ENCODE data around the gene SNAP25. TPM values are rescaled to one million over a fixed set of nuclear protein-coding genes. Genes with fewer than 3 reads are reported as not detected.

The SNAP25 gene
- polyA plus RNA-seq, 6 donors from 2014 or later: 0.23 to 0.44 TPM; not detected in 4

- Mint-ChIP-seq H3K36me3 (no peaks in the 10 kb centered on the region), H3K4me1 (no peaks in the 10 kb centered on the region), H3K27me3 (peaks cover 0 to 8% (median 0%) of the 10 kb centered on the region in 3 donors), H3K27ac (no peak overlapping the region), H3K4me3 (peak overlapping the region in 1 of 8 donors; percentile 32), H3K9me3 (peaks cover 0 to 25% (median 11%) of the 10 kb centered on the region in 7 donors)
- DNase-seq (no peak), ATAC-seq (ENCODE audit: low read depth in 2 of 2) (no peak)
These were observed 32.7 kb upstream of the SNAP25 start for GRCh38 chr20:10185741-10186558.

DNA sequence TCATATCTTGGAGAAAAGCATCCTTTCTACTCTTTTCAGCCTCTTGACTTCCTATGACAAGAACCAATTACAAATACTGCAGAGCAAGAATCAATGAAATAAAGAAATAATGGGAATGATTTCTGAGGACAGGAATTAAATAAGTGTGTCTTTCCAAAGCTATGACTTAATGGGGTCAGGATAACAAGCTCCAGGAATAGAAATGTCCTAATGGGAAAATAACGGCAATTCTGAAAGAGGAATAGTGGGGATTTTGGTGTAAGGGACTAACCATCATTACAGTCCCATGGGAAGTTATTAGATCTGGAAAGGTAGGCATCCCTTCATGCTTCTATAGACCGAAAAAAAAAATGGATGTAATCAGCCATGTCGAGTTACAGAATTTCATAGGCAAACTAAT lies 28.2 kb upstream of the SNAP25 start:
- ATAC-seq (ENCODE audit: low read depth in 2 of 2): no peak
- H3K36me3 Mint-ChIP-seq: peaks cover 0 to 4% of the 10 kb centered on the region in 2 donors
- no peak overlapping the region for H3K4me3 Mint-ChIP-seq
- no peak for DNase-seq
- peaks cover 0 to 12% (median 8%) of the 10 kb centered on the region in 3 donors for H3K27me3 Mint-ChIP-seq
- H3K27ac Mint-ChIP-seq: no peak overlapping the region
- no peaks in the 10 kb centered on the region for H3K4me1 Mint-ChIP-seq
- H3K9me3 Mint-ChIP-seq: peaks cover 8 to 28% (median 15%) of the 10 kb centered on the region in 7 donors

- Mint-ChIP-seq H3K27me3 (peaks cover 0 to 10% (median 8%) of the 10 kb centered on the region in 3 donors), H3K4me3 (no peak overlapping the region), H3K27ac (peak overlapping the region in 1 of 6 donors; percentile 7), H3K36me3 (peaks cover 0 to 4% of the 10 kb centered on the region in 2 donors), H3K4me1 (no peaks in the 10 kb centered on the region), H3K9me3 (peaks cover 6 to 19% (median 10%) of the 10 kb centered on the region in 7 donors)
- ATAC-seq (ENCODE audit: low read depth in 2 of 2) (no peak), DNase-seq (no peak)
These were observed 26.5 kb upstream of the SNAP25 start for GRCh38 chr20:10192171-10192570.

DNA sequence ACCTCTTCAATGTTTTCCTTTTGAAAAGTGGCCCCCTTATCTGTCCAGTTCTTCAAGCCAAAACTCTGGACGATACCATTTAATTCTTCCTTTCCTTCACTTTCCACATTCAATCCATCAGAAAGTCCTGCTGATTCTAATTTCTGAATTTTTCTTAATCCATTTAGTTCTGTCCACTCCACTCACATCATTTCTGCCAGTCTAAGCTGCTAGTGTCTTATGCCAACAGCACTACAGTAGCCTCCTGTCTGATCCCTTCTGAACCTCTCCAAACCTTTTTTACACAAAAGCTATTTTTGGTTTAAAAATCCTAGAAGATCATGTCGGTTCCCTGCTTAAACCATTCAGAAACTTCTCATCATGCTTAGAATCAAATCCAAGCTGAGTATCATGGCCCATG lies 24.5 kb upstream of the SNAP25 start:
- Mint-ChIP-seq H3K4me3 (no peak overlapping the region), H3K9me3 (peaks cover 0 to 13% (median 8%) of the 10 kb centered on the region in 7 donors), H3K27ac (no peak overlapping the region), H3K4me1 (no peaks in the 10 kb centered on the region), H3K36me3 (peaks cover 0 to 4% of the 10 kb centered on the region in 2 donors), H3K27me3 (peaks cover 0 to 14% (median 8%) of the 10 kb centered on the region in 3 donors)
- no peak for DNase-seq
- ATAC-seq (ENCODE audit: low read depth in 2 of 2): no peak

- H3K27ac Mint-ChIP-seq: no peak overlapping the region
- H3K36me3 Mint-ChIP-seq: no peaks in the 10 kb centered on the region
- DNase-seq (no peak), ATAC-seq (ENCODE audit: low read depth in 2 of 2) (no peak)
- H3K9me3 Mint-ChIP-seq: peaks cover 0 to 2% (median 0%) of the 10 kb centered on the region in 7 donors
- no peak overlapping the region for H3K4me3 Mint-ChIP-seq
- H3K4me1 Mint-ChIP-seq: no peaks in the 10 kb centered on the region
- peaks cover 0 to 8% (median under 1%) of the 10 kb centered on the region in 3 donors for H3K27me3 Mint-ChIP-seq
These were observed 18.3 kb upstream of the SNAP25 start for GRCh38 chr20:10200330-10200729.

DNA sequence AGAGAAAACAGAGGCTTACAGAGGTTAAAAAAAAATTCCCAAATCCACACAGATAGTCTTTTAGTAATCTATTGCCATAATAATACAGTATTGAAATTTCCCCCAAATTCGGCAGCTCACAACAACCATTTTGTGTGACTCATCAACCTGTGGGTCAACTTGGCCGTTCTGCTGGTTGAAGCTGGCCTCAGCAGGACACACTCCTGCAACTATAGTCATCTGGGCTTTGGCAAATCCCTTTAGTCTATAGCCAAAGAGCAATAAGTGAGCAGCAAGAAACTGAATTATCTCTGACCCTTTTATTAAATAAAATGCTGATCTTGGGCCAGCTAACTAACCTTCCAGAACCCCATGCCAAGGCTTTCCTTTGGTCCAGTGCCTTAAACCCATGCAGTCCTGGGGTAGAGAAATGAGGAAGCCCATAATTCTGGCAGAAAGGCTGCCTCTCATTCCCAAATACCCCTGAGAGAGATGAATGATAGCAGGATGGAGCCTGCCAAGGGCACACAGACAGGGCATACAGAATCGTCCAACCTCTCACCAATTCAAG lies 17.2 kb upstream of the SNAP25 start:
- no peak overlapping the region for H3K4me3 Mint-ChIP-seq
- no peak for ATAC-seq (ENCODE audit: low read depth in 2 of 2)
- DNase-seq: no peak
- peaks cover 0 to 2% (median 0%) of the 10 kb centered on the region in 7 donors for H3K9me3 Mint-ChIP-seq
- no peaks in the 10 kb centered on the region for H3K36me3 Mint-ChIP-seq
- no peak overlapping the region for H3K27ac Mint-ChIP-seq
- peaks cover 0 to 8% (median 0%) of the 10 kb centered on the region in 3 donors for H3K27me3 Mint-ChIP-seq
- H3K4me1 Mint-ChIP-seq: no peaks in the 10 kb centered on the region

DNA sequence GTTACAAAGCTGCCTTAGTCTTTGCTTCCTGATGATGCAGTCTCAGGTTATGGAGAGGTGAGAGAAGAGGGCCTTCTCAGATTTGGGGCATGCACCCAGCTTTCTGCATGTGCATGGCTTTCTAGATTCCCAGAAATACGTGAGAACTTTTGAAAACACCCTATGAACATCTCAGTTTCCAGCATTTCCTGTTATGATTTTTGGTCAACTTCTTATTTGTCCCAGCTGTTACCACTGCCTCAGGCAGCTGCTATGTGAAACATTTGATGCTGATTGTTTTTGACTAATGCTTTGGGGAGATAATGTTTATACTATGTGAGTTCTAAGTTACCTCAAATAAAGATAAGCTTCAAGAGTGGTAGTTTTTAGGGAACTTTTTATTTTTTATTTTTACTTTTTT lies 9.5 kb upstream of the SNAP25 start:
- Mint-ChIP-seq H3K9me3 (peaks cover 0 to 10% (median 0%) of the 10 kb centered on the region in 7 donors), H3K36me3 (no peaks in the 10 kb centered on the region), H3K4me1 (no peaks in the 10 kb centered on the region), H3K27ac (no peak overlapping the region), H3K27me3 (peaks cover 2 to 8% (median 7%) of the 10 kb centered on the region in 3 donors), H3K4me3 (no peak overlapping the region)
- DNase-seq (no peak), ATAC-seq (ENCODE audit: low read depth in 2 of 2) (no peak)

DNA sequence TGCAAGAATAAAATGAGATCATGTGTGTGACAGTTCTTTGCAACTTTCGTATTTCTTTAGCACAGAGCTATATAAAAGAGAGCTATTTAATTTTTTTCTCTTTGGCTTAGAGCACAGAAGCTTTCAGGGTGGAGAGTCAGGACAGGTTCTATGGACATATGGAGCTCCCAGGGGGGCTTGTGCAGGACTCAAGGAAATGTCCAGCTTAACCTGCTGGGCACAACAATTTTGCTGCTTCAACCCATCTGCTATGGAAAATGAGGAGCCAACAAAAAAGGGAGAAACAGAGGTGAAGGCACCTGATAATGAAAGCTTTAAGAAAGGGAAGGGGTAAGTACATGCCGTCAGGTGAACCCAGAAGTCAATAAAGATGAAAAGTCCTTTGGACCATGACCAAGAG lies 5.1 kb upstream of the SNAP25 start:
- ATAC-seq (ENCODE audit: low read depth in 2 of 2): no peak
- Mint-ChIP-seq H3K36me3 (peaks cover 0 to 7% of the 10 kb centered on the region in 2 donors), H3K4me3 (no peak overlapping the region), H3K9me3 (peaks cover 4 to 21% (median 7%) of the 10 kb centered on the region in 7 donors), H3K27ac (no peak overlapping the region), H3K27me3 (peaks cover 28 to 34% (median 30%) of the 10 kb centered on the region in 3 donors), H3K4me1 (peaks cover 6 to 7% (median 6%) of the 10 kb centered on the region in 3 donors)
- no peak for DNase-seq

- Mint-ChIP-seq H3K9me3 (peaks cover 4 to 33% (median 17%) of the 10 kb centered on the region in 7 donors), H3K27ac (no peak overlapping the region), H3K27me3 (peaks cover 49 to 60% (median 49%) of the 10 kb centered on the region in 3 donors), H3K36me3 (peaks cover 0 to 14% of the 10 kb centered on the region in 2 donors), H3K4me1 (peaks cover 13 to 19% (median 16%) of the 10 kb centered on the region in 3 donors), H3K4me3 (no peak overlapping the region)
- DNase-seq (no peak), ATAC-seq (ENCODE audit: low read depth in 2 of 2) (no peak)
These were observed 2.4 kb upstream of the SNAP25 start for GRCh38 chr20:10216146-10216791.

DNA sequence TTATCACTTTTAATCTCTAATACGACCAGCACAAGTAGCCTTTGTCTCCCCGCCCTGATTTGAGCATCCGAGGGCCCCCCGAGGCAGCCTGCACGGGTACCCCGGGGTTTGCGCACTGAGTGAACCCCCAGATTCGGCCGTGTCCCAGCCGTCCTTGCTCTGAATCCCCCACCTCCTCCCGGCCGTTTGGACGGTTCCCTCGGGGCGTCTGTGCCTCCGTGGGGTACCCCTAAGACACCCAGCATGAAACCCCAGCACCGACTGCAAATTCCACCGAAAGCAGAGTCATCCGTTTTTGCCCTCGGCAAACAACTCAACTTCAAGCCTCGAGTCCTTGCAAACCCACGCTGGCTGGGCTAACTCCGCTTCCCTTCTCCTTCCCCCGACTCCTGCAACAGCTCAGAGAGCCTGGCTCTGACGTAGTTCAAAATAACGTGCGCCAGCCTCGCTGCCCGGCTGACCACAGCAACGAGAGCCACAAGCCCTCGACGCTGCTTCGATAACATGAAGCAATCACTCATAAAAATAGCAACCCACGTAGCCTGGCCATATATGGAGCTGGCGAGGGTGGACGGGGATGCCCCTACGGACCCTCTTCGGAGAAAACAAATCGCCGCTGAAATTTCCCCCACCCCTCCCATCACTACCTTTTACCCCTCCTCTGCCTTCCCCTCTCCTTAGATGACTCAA lies 764 bp upstream of the SNAP25 start:
- H3K4me1 Mint-ChIP-seq: peaks cover 13 to 19% (median 16%) of the 10 kb centered on the region in 3 donors
- peak overlapping the region; percentile 13 to 88 (median 56) for H3K4me3 Mint-ChIP-seq
- H3K9me3 Mint-ChIP-seq: peaks cover 4 to 33% (median 18%) of the 10 kb centered on the region in 7 donors
- peaks cover 0 to 14% of the 10 kb centered on the region in 2 donors for H3K36me3 Mint-ChIP-seq
- DNase-seq (no peak), ATAC-seq (ENCODE audit: low read depth in 2 of 2) (peak in 1 of 2 donors; percentile 38)
- peaks cover 58 to 74% (median 58%) of the 10 kb centered on the region in 3 donors for H3K27me3 Mint-ChIP-seq
- peak overlapping the region in 3 of 6 donors; percentile 15 to 79 (median 60) for H3K27ac Mint-ChIP-seq

- Mint-ChIP-seq H3K36me3 (peaks cover 0 to 14% of the 10 kb centered on the region in 2 donors), H3K4me1 (peaks cover 13 to 19% (median 16%) of the 10 kb centered on the region in 3 donors), H3K9me3 (peaks cover 4 to 26% (median 16%) of the 10 kb centered on the region in 7 donors), H3K27ac (no peak overlapping the region), H3K27me3 (peaks cover 61 to 65% (median 62%) of the 10 kb centered on the region in 3 donors), H3K4me3 (peak overlapping the region in 7 of 8 donors; percentile 72 to 86 (median 80))
- ATAC-seq (ENCODE audit: low read depth in 2 of 2) (peak; percentile 43 to 66), DNase-seq (peak; percentile 46)
These were observed 792 bp downstream of the SNAP25 start for GRCh38 chr20:10219452-10219791.

GRCh38 chr20:10219993-10220750 lies 1.5 kb downstream of the SNAP25 start:
- Mint-ChIP-seq H3K9me3 (peaks cover 9 to 26% (median 17%) of the 10 kb centered on the region in 7 donors), H3K4me3 (peak overlapping the region in 3 of 8 donors; percentile 11 to 72 (median 14)), H3K27ac (peak overlapping the region in 1 of 6 donors; percentile 60), H3K36me3 (peaks cover 0 to 14% of the 10 kb centered on the region in 2 donors), H3K4me1 (peaks cover 13 to 19% (median 16%) of the 10 kb centered on the region in 3 donors), H3K27me3 (peaks cover 63 to 71% (median 68%) of the 10 kb centered on the region in 3 donors)
- DNase-seq (no peak), ATAC-seq (ENCODE audit: low read depth in 2 of 2) (no peak)

All from naive B cell (primary cell).